Dermis microvascular lymphatic vessel endothelial cell (primary cell): Measurements from ENCODE around the gene ABHD17A. TPM values are rescaled to one million over a fixed set of nuclear protein-coding genes. Genes with fewer than 3 reads are reported as not detected.
A peak's percentile ranks its signal among the peaks of the same experiment; 100 is the strongest.

ENCODE experiments used
- DNase-seq, 2 donors: peaks; one replicate each; pipeline versions ENCODE4 v3.0.0 to v3.0.0-alpha.2; 2010; ENCODE audit warnings: low read depth in 2 of 2
- total RNA-seq: library from RNA; depleted of rRNA; stranded (reverse); fragments of >200 nt; gene quantifications from 2 replicates; pipeline ENCODE4 v1.2.1, GENCODE V29; 2014

Gene ABHD17A
- total RNA-seq, 1 donor from 2014 or later: 70.1 TPM

- DNase-seq: peak; percentile 60 to 80
These were observed 31.8 kb downstream of the ABHD17A start for GRCh38 chr19:1853295-1854038.

DNA sequence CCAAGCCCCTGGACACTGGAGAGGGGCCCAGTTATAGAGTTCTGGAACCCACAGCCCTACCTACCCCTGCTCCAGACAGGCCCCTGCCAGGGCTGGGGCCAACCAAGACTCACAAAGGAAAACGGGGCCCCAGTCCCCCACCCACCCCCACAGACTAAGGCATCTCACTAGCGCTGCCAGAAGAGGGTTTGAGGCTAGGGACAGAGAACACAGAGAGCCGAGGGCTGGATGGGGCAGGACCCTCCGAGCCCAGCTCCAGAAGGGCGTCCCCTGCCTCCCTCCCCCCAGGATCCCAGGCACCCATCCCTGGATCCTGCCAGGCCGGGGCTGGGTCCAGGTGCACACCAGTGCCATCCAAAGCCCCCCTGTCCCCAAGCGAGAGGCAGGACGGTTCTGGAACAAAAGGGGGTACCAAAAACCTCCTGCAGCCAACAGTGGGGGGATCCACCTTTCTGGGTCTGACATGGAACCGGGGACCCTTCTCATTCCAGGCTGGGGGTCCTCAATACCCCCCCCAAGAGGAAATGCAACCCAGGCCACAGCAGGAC is 32.6 kb downstream of the ABHD17A start:
- no peak for DNase-seq

- no peak for DNase-seq
These were observed 33.4 kb downstream of the ABHD17A start for GRCh38 chr19:1851654-1852580.

DNA sequence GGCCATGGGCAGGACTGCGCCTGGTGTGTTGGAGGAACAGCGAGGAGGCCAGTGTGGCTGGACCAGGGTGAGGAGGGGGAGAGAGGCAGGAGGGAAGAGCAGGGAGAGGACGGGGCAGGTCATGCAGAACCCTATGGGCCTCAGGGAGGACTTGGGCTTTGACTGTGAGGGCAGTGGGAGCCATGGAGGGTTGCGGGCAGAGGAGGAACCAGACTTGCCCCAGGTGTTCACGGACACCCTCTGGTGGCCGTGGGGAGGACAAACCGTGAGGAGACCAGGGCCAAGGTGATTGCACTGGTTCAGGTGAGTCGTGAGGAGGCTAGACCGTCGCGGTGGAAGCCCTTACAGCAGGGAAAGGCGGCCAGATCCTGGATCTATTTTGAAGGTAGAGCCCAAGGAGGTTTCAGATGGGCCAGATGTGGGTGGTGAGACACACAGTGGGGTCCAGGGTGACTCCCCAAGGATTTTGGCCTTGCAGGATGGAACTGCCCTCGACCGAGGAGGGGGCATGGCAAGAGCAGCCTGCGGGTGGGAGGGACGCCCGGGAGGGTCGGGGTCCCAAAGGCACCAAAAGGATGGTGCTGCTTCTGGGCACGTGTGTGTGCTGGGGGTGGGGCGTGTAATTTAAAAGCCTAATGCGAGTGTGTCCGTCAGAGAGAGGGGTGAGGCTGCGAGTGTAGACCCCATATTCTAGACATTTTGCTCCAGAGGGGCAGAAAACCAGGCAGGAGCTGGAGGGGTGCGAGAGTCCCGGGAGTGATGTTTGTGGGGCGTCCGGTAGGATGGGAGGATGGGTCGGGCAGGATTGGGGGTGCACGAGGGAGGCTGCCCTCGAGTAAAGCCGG is 34.3 kb downstream of the ABHD17A start:
- no peak for DNase-seq

DNA sequence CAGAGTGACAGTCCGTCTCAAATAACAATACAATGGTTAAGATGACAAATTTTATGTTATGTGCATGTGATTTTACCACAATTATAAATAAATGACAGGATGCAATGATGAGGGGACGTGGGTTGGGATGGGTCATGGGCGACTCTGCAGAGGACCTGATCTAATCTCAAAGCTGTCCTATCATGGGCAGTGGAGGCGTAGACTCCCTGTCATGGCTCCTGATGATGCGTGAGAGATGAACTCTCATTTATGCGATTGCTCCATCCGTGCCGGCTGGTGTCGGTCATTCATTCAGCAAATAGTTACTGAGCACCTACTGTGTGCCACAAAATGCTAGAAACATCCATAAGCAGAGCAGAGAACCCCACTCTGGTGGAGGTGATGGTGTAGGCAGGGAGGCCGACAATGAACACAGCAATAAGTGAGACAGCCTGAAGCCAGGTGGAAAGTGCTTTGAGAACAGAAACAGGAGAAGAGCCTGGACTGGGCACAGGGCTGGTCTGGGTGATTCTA is 35.4 kb downstream of the ABHD17A start:
- DNase-seq: no peak

DNA sequence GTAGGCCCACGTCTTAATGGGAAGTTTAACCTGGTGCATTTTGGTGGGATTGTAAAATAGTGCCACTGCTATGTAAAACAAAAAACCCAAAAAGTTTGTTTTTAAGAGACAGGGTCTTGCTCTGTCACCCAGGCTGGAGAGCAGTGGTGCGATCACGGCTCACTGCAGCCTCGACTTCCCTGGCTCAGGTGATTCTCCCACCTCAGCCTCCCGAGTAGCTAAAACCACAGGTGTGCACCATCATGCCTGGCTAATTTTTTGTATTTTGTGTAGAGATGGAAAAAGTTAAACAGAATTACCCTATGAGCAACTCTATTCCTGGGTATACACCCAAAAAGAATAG is 36.2 kb downstream of the ABHD17A start:
- DNase-seq: no peak

- peak; percentile 83 to 94 for DNase-seq
These were observed 36.7 kb downstream of the ABHD17A start, which contains the start of gene REXO1 for GRCh38 chr19:1848399-1849131. TSS of gene REXO1 (minus strand) at chr19:1848483. CDS start at chr19:1848358, 125 bp downstream.

DNA sequence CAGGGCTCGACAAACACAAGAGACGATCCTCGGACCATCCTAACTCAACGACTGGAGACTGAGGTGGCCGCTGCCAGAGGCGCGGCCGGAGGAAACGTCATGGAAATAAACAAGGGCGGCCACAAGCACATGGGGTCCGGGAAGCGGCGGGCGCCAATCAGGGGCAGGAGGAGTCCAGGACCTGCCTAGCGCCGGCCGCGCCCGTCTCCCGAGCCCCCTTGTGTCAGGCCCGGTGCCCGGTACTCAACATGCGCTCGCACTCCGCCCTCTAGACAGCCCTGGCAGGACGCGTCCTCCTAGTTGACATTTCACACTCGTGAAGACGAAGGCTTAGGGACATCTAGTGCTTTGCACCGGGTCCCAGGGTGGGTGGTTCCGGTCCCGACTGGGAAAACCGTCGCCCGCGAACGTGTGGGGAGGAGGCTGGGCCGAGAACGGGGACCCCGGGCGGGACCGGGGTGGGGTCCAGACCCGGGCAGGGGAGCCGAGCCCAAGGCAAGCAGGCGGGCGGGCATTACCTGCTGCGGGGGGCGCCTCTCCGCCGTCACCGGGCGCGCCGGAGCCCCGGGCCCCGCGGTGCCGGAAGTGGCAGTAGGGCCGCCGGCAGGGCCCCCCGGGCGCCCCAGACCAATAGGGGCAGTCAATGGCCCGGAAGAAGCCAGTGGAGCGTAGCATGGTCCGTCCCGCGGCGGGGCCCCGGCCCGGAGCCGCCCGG is 37.5 kb downstream of the ABHD17A start:
- peak; percentile 70 to 88 for DNase-seq

DNA sequence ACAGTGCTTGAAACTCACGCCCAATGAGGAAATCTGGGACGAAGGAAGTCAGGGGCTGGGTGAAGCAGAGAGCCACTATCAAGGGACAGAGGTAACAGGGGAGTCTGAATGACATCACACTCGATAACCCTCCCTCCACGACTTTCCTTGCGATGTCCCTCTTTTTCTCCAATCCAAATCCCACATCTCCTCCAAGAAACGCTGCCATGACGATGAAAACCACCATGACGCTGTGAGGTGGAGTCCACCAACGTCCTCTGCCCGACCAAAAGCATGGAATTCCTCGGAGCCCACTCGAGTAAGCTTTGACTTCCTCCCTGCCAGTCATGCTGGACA is 38.0 kb downstream of the ABHD17A start:
- no peak for DNase-seq

DNA sequence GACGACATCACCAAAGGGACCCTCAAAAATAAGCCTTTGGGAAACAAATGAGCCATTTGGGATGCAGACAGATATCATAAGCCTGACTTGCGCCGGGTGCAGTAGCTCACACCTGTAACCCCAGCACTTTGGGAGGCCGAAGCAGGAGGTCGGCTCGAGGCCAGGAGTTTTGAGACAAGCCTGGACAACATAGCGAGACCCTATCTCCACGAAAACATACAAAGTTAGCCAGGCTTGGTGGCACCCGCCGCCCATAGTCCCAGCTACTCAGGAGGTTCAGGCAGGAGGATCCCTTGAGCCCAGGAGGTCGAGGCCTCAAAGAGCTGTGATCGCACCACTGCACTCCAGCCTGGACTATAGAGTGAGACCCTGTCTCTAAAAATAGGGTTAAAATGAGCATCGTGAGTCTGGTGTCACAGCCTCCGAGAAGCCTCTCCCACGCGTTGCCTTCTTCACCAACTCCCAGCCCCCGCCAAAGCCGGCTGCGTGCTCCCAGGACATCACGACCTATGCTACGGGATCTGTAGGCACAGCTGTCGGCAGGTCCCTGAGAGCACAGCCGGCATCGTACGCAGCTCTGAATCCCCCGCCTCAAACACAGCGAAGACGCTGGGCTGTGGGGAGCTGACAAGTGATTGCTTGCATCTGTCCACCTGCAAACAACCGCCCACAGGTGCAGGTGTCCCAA is 38.6 kb downstream of the ABHD17A start:
- no peak for DNase-seq

- DNase-seq: no peak
These were observed 39.7 kb downstream of the ABHD17A start for GRCh38 chr19:1845642-1846041.

GRCh38 chr19:1845125-1845515 is 40.2 kb downstream of the ABHD17A start:
- no peak for DNase-seq

DNA sequence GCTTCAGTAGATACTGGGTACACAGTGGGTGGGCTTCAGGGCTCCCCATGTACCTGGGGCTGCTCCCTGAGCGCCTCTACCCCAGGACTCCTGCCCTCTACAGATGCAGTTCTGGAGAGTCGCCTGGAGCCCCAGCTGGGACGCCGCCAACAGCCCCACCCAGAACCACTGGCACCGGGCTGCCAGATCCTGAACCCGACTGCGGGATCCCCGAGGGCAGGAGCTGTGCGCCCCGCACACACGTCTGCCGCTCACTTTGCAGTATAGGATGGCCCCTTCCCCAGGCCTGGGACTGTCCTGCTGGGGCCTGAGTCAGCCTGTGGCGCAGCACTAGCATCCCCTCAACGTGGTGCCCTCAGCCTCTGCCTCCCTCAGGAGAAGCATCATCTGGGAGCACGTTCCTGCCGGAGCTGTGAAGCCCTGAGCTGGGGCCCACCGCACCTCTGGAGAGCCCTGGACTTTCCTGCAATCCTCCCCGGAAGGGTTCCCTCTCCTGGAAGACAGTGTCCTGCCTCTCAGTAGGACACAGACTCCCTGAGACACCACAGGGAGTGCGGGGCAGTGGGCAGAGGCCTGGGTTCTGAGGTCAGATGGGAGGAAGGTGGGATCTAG is 40.7 kb downstream of the ABHD17A start:
- DNase-seq: no peak

GRCh38 chr19:1843646-1844394 is 41.5 kb downstream of the ABHD17A start:
- DNase-seq: peak in 1 of 2 donors; percentile 35

GRCh38 chr19:1843116-1843515 is 42.2 kb downstream of the ABHD17A start:
- DNase-seq: no peak

GRCh38 chr19:1841209-1841924 is 43.9 kb downstream of the ABHD17A start:
- no peak for DNase-seq

DNA sequence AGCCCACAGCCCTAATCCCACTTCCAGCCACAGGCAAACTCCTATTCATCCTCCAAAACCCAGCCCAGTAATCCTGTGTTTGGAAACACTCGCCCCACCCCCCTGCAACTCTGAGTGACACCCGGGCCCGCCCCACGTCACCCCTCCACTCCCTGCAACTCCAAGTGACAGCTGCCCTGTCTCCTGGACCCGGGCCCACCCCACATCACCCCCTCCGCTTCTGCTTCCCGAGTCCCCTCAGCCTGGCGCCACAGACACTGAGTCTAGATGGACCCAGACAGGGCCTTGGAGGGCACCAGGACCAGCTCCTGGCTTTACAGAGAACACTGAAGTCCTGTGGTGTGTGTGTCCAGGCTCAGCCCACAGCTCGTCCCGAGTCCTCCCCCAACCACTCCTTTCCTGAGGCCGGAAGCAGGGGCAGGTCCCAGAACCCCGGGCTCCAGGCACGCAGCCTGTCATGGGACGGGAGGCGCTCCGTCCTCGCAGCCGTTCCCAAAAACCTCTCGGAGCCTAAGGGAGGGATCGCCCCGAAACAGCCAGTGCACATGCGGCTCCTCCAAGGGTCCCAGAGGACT is 44.7 kb downstream of the ABHD17A start:
- DNase-seq: peak; percentile 61 to 76
